Measurements from ENCODE around the gene RNF187.

GRCh38 chr1:228463559-228464455 lies 23.4 kb upstream of the RNF187 start:
- TF ChIP-seq NR3C1 (IDR thresholded peaks at IDR 0.05), result no peak
- TF ChIP-seq JUN (IDR thresholded peaks at IDR 0.05), result no peak
- TF ChIP-seq CTCF (IDR thresholded peaks at IDR 0.05), result peak; percentile 18; the same call in 1 of the 3 replicates
- no peak; the same call in 1 of the 2 replicates for TF ChIP-seq POLR2A (IDR thresholded peaks at IDR 0.05; ENCODE audit: low read length)

All from A549 (cell line).